Measurements from ENCODE around the gene RAB37. TPM values are rescaled to one million over a fixed set of nuclear protein-coding genes. Genes with fewer than 3 reads are reported as not detected.
A peak's percentile ranks its signal among the peaks of the same experiment; 100 is the strongest.

The RAB37 gene
- total RNA-seq, 1 donor, result 0.36 TPM

GRCh38 chr17:74790161-74791058, 53.4 kb downstream of the RAB37 start:
- Histone ChIP-seq H3K4me1 (ENCODE audit: insufficient read depth, low read length) (no peaks in the 10 kb centered on the region), H3K9me3 (ENCODE audit: low read depth, low read length) (no peaks in the 10 kb centered on the region), H3K4me3 (ENCODE audit: insufficient read depth, low read length) (no peak overlapping the region), H3K79me2 (ENCODE audit: insufficient read depth, low read length) (peaks cover 3% of the 10 kb centered on the region), H4K20me1 (ENCODE audit: insufficient read depth, low read length) (peaks cover 6% of the 10 kb centered on the region), H2AFZ (ENCODE audit: low read length) (no peak overlapping the region), H3K36me3 (ENCODE audit: insufficient read depth, low read length) (peaks cover 47% of the 10 kb centered on the region), H3K4me2 (ENCODE audit: insufficient read depth, low read length) (no peak overlapping the region), H3K27ac (ENCODE audit: low read depth, low read length) (no peak overlapping the region), H3K27me3 (ENCODE audit: insufficient read depth, low read length) (no peaks in the 10 kb centered on the region)
- TF ChIP-seq, protein P1, sequence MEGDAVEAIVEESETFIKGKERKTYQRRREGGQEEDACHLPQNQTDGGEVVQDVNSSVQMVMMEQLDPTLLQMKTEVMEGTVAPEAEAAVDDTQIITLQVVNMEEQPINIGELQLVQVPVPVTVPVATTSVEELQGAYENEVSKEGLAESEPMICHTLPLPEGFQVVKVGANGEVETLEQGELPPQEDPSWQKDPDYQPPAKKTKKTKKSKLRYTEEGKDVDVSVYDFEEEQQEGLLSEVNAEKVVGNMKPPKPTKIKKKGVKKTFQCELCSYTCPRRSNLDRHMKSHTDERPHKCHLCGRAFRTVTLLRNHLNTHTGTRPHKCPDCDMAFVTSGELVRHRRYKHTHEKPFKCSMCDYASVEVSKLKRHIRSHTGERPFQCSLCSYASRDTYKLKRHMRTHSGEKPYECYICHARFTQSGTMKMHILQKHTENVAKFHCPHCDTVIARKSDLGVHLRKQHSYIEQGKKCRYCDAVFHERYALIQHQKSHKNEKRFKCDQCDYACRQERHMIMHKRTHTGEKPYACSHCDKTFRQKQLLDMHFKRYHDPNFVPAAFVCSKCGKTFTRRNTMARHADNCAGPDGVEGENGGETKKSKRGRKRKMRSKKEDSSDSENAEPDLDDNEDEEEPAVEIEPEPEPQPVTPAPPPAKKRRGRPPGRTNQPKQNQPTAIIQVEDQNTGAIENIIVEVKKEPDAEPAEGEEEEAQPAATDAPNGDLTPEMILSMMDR (IDR thresholded peaks at IDR 0.05; ENCODE audit: extremely low read depth, low read depth, low read length), result no peak
- DNase-seq (ENCODE audit: insufficient read length, low spot score, missing footprints), result peak; percentile 72

GRCh38 chr17:74792586-74793105, 55.6 kb downstream of the RAB37 start:
- H3K27me3 ChIP-seq (ENCODE audit: insufficient read depth, low read length), result no peaks in the 10 kb centered on the region
- H3K27ac ChIP-seq (ENCODE audit: low read depth, low read length), result no peak overlapping the region
- no peaks in the 10 kb centered on the region for H3K9me3 ChIP-seq (ENCODE audit: low read depth, low read length)
- peak; percentile 50 for DNase-seq (ENCODE audit: insufficient read length, low spot score, missing footprints)
- TF ChIP-seq, protein P1 (IDR thresholded peaks at IDR 0.05; ENCODE audit: extremely low read depth, low read depth, low read length), result no peak
- H4K20me1 ChIP-seq (ENCODE audit: insufficient read depth, low read length), result no peaks in the 10 kb centered on the region
- no peak overlapping the region for H3K4me3 ChIP-seq (ENCODE audit: insufficient read depth, low read length)
- H2AFZ ChIP-seq (ENCODE audit: low read length), result no peak overlapping the region
- peaks cover 55% of the 10 kb centered on the region for H3K36me3 ChIP-seq (ENCODE audit: insufficient read depth, low read length)
- H3K4me1 ChIP-seq (ENCODE audit: insufficient read depth, low read length), result no peaks in the 10 kb centered on the region
- no peak overlapping the region for H3K4me2 ChIP-seq (ENCODE audit: insufficient read depth, low read length)
- H3K79me2 ChIP-seq (ENCODE audit: insufficient read depth, low read length), result no peaks in the 10 kb centered on the region

DNA sequence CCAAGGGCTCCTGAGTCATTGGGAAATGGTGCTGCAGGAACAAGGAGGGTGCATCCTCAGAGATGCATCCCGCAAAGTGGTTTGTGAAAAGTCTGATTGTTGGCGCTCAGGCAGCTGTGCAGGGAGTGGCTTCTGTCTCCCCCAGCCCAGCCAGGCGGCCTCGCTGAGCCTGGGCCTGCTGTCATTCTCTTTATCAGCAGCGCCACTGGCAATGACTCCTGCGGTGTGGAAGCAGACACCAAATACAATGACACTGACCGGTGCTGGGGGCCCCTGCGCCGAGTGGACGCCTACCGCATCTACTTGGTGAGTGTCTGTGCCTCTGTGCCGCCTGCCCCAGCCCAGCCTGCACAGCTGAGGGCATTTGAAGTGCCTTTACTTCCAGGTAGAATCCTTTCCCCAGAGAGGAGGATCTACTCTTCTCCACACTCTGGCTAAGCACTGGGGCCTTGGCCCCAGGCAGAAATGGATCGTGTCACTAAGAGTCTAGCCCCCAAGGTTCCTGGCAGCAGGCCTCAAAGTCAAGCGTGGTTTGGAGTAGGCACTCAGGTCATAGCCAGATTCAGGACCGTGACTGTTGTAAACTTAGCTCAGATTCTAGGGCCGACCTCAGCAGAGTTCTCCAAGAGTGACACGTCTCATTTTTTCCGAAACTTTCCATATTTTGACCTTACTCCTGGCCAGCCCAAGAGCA, 58.4 kb downstream of the RAB37 start:
- TF ChIP-seq, protein P1 (IDR thresholded peaks at IDR 0.05; ENCODE audit: extremely low read depth, low read depth, low read length), result no peak
- Histone ChIP-seq H2AFZ (ENCODE audit: low read length) (no peak overlapping the region), H4K20me1 (ENCODE audit: insufficient read depth, low read length) (no peaks in the 10 kb centered on the region), H3K9me3 (ENCODE audit: low read depth, low read length) (no peaks in the 10 kb centered on the region), H3K27ac (ENCODE audit: low read depth, low read length) (no peak overlapping the region), H3K79me2 (ENCODE audit: insufficient read depth, low read length) (no peaks in the 10 kb centered on the region), H3K36me3 (ENCODE audit: insufficient read depth, low read length) (peaks cover 66% of the 10 kb centered on the region), H3K4me2 (ENCODE audit: insufficient read depth, low read length) (no peak overlapping the region), H3K27me3 (ENCODE audit: insufficient read depth, low read length) (no peaks in the 10 kb centered on the region), H3K4me1 (ENCODE audit: insufficient read depth, low read length) (no peaks in the 10 kb centered on the region), H3K4me3 (ENCODE audit: insufficient read depth, low read length) (no peak overlapping the region)
- no peak for DNase-seq (ENCODE audit: insufficient read length, low spot score, missing footprints)

DNA sequence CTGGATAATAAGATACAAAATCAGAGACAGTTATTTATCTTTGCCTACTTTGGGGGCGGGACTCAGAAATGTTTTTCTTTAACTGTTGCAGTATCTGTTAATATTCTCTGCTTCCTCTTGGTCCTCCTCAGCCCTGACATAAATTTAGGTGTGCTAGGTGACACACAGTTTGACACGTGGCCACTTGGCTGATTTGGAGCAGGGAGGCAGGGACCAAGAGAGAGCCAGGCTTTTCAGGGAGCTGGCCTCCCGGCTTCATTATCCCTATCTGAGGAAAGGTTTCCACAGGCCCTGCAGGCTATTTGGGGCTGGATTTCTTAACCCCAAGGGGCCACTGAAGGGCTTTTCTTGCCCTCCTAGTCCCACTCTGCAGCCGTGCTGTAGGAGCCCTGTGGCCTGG, 59.2 kb downstream of the RAB37 start:
- H3K9me3 ChIP-seq (ENCODE audit: low read depth, low read length), result no peaks in the 10 kb centered on the region
- no peak overlapping the region for H3K4me2 ChIP-seq (ENCODE audit: insufficient read depth, low read length)
- H3K27ac ChIP-seq (ENCODE audit: low read depth, low read length), result no peak overlapping the region
- no peak overlapping the region for H2AFZ ChIP-seq (ENCODE audit: low read length)
- H4K20me1 ChIP-seq (ENCODE audit: insufficient read depth, low read length), result no peaks in the 10 kb centered on the region
- TF ChIP-seq, protein P1 (IDR thresholded peaks at IDR 0.05; ENCODE audit: extremely low read depth, low read depth, low read length), result no peak
- H3K27me3 ChIP-seq (ENCODE audit: insufficient read depth, low read length), result no peaks in the 10 kb centered on the region
- H3K4me3 ChIP-seq (ENCODE audit: insufficient read depth, low read length), result no peak overlapping the region
- no peaks in the 10 kb centered on the region for H3K4me1 ChIP-seq (ENCODE audit: insufficient read depth, low read length)
- H3K79me2 ChIP-seq (ENCODE audit: insufficient read depth, low read length), result no peaks in the 10 kb centered on the region
- DNase-seq (ENCODE audit: insufficient read length, low spot score, missing footprints), result no peak
- peaks cover 65% of the 10 kb centered on the region for H3K36me3 ChIP-seq (ENCODE audit: insufficient read depth, low read length)

Data from osteoblast (primary cell).